Omental fat pad (tissue), 4 donors: ENCODE data around the gene NPB. TPM values are rescaled to one million over a fixed set of nuclear protein-coding genes. Genes with fewer than 3 reads are reported as not detected.
A peak's percentile ranks its signal among the peaks of the same experiment; 100 is the strongest.

Experiments
- ATAC-seq: fragments of 150-250 bp; one replicate; pipeline ENCODE4 v1.9.1; 2016; ENCODE audit warnings: mild to moderate bottlenecking, moderate library complexity; ENCODE audit not compliant: low FRiP score
- DNase-seq: peaks from one replicate; pipeline ENCODE4 v3.0.0-alpha.2; 2019; ENCODE audit warnings: low spot score
- total RNA-seq, 4 donors: library from RNA; depleted of rRNA; stranded (reverse); fragments of >200 nt; gene quantifications; one replicate each; pipeline ENCODE4 v1.1.0, GENCODE V29; 2016
- TF ChIP-seq, protein P1 (sequence below), 3 donors: fragments of 450-650 bp; IDR thresholded peaks; one replicate each; pipeline ENCODE4 v1.5.1; 2016 to 2017; ENCODE audit warnings: antibody characterized with exemption in 3 of 3, mild to moderate bottlenecking in 3 of 3, moderate library complexity in 2 of 3

The NPB gene
- total RNA-seq, 4 donors from 2014 or later, result 1.4 TPM; not detected in 3

DNA sequence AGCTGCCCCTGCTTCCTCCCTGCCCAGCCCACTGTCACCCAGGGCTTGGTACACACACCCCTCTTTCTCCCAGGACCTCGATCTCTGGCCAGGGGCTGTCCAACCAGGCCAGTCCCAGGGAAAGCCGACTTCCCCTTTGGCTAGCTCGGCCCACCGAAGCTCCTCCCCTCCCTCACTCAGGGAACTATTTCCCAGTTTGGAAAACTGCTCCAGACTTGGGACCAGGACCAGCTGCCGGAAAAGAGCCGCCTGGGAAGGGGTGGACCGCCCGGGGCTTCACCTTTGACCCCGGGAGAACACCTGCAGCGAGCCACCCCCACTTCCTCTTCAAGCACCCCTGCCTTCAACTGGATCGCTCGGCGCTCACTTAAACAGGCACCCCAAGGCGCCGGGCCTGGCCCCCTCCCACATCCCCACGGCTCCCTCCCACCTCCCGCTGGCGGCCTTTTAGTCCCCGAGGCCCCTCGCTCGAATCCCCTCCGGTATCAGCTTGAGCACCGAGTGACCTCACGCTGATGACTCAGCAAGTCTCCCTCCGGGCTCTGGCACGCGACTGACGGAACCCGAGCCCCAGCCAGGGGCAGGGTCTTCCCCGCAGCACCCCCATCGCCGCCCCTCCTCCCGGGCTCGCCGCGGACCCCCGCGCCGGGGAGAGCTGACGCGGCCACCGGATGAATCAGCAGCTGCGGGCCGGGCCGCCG is 24.6 kb downstream of the NPB start:
- TF ChIP-seq, protein P1, sequence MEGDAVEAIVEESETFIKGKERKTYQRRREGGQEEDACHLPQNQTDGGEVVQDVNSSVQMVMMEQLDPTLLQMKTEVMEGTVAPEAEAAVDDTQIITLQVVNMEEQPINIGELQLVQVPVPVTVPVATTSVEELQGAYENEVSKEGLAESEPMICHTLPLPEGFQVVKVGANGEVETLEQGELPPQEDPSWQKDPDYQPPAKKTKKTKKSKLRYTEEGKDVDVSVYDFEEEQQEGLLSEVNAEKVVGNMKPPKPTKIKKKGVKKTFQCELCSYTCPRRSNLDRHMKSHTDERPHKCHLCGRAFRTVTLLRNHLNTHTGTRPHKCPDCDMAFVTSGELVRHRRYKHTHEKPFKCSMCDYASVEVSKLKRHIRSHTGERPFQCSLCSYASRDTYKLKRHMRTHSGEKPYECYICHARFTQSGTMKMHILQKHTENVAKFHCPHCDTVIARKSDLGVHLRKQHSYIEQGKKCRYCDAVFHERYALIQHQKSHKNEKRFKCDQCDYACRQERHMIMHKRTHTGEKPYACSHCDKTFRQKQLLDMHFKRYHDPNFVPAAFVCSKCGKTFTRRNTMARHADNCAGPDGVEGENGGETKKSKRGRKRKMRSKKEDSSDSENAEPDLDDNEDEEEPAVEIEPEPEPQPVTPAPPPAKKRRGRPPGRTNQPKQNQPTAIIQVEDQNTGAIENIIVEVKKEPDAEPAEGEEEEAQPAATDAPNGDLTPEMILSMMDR (IDR thresholded peaks at IDR 0.05), result no peak
- peak; percentile 39 for ATAC-seq
- peak; percentile 60 for DNase-seq

DNA sequence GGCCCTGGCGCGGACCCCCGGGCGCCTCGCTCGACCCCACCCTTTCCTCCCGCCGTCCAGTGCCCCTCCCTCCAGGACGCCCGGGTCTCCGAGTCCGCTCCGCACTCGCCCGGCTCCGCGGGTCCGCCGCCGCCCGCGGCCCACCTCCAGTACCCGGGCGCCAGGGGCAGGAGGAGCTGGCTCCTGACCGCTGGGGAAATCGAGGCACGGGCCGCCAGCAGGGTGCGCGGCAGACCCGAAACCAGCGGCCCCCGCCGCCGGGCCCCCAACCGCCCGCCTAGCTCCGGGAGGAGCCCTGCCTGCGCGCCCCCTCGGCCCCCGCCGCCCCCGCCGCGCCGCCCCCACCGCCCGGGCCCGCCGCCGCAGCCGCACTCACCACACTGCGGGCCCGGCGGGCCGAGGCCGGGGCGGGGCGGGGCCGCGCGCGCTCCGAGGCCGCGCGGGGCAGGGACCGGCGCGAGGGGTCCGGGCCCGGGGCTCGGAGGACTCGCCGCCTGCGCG is 25.2 kb downstream of the NPB start:
- TF ChIP-seq, protein P1 (IDR thresholded peaks at IDR 0.05), result no peak
- DNase-seq, result no peak
- ATAC-seq, result peak; percentile 1

DNA sequence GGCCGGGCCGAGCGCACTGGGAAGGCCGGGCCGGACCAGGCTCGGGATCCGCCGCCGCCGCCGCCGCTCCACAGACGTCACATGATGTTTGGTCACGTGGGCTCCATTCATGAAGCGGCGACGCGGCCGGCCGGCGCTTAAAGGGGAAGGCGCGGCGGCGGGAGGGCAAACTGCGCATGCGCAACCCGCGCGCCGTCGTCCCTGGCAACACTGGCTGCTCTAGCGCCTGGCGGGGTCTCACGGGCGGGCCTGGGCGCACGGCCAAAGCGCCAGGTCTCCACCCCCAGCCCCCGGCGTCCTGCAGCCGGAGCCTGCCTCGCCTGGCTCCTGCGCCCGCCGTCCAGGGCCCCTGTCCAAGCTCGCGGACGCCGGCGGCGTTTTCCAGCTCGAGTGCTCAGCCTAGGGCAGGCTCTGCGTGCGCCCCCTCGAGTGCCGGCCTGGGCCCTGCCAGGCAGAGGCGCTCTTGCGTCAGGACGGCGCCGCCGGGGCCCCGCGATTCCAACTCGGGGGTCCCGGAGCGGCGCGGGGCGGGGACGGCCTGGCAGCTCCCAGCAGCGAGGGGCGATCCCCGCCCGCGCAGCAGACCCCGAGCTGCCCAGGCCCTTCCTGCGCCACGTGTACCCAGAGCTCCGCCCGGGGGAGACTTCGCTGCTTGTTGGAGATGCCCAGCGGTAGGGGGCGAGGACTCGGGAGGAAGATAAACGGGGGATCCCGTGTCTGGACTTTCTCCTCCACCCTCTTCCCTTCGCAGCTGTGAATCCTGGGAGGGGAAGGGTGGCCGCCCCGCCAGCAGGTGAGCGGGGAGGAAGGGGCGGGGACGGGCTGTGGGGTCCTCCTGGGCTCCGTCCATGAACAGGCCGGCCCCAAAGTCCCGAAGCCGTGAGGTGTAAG is 25.9 kb downstream of the NPB start, which contains the start of gene MAFG:
Gene MAFG (minus strand): TSS at position 83 of the 891 bp plus-strand sequence. CDS start 4,550 bp downstream, outside the sequence.
- TF ChIP-seq, protein P1 (IDR thresholded peaks at IDR 0.05), result no peak
- peak; percentile 49 for ATAC-seq
- peak; percentile 87 for DNase-seq

DNA sequence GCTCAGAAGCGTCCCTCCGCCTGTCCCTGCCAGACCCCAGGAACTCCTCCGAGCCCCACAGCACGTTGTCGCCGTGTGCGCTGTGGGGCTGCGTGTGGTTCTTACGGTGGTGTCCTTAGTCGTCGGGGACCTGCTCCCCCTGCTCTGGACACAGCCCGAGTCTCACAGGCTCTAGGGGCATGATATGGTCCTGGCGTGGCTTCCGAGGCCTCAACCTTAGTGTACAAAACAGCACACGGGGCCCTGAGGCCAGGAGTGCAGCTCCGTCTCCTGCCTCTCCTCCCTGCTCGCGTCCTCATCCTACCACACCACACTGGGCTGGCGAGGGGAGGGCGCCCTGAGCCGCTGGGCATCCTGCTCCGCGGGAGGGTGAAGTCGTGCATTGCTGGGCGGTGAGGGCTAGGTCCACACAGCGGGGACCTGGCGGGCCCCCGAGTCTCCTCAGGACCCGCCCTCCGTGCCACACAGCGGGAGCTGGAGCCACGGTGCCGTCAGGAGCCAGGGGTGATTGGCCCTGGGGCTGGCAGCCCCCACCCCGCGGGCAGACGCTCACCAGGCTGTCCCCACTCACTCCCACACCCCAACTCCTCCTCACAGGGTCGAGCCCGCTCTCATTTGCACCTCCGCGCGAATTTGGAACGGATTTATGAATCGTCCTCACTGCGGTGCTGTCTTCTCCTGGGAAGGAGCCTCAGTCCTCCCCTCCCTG is 26.7 kb downstream of the NPB start:
- TF ChIP-seq, protein P1 (IDR thresholded peaks at IDR 0.05), result no peak
- DNase-seq (no peak), ATAC-seq (no peak)

DNA sequence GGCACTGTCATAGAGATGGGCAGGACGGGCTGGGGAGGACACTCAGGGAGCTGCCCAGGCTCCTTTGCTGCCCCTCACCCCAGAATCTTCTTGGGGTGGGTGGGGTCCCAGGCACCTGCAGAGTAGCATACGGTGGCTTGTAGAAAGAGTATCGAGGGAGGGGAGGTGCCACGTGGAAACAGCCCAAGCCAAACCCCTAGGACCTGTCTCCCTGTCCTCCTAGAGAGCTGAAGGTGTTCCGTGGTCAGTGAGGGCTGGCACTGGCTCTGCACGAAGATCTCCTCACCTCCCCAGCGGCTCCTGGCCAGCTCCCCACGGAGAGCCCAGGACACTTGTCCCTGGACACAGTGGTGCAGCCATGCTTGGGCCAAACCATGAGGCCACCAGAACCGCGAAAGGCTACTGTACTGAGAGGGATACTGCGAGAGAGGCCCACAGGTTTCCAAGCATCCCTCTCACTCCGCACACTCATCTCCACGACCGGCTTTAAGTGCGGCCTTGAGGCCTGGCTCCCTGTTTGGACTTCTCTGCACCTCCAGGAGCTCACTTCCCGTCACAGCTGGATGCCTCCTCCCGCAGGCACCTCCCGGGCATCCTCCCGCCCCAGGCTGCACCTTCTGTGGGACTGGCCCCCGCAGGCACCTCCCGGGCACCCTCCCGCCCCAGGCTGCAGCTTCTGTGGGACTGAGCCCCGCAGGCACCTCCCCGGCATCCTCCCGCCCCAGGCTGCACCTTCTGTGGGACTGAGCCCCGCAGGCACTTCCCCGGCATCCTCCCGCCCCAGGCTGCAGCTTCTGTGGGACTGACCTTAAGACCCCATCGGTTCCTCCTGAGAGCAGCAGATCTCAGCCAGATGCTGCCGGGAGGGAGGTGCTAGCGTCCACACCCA is 27.5 kb downstream of the NPB start:
- no peak for DNase-seq
- TF ChIP-seq, protein P1 (IDR thresholded peaks at IDR 0.05), result no peak
- no peak for ATAC-seq
